H1 (cell line): Measurements from ENCODE around the gene ENDOU. TPM values are rescaled to one million over a fixed set of nuclear protein-coding genes. Genes with fewer than 3 reads are reported as not detected.

Experiments used
- CTCF ChIA-PET: fragments of 300-600 bp; sonication (Branson Sonifier 250); formaldehyde crosslinking; loops from one replicate; lab custom pipeline; 2021; ENCODE audit not compliant: partially characterized antibody; lab: Charles Lee
- POLR2A ChIA-PET: fragments of 300-600 bp; sonication (Branson Sonifier 250); formaldehyde crosslinking; loops from one replicate; lab custom pipeline; 2021; ENCODE audit warnings: inconsistent platforms; ENCODE audit not compliant: partially characterized antibody; lab: Charles Lee
- DNase-seq, 2 experiments: peaks; one replicate each; pipeline versions ENCODE4 v3.0.0 to v3.0.0-alpha.2; 2010 to 2022; ENCODE audit warnings: low spot score in 2 of 2, low read depth in 1 of 2, mixed read lengths in 1 of 2
- FAIRE-seq: peaks from 2 replicates; lab custom pipeline; 2011; peaks lifted over from hg19 to GRCh38; lab: Jason Lieb, UNC
- H2AFZ ChIP-seq: 2 replicates; pipeline ENCODE4 v1.8.1; 2012; ENCODE audit warnings: low read length, inconsistent platforms
- H2AK5ac ChIP-seq: 2 replicates; pipeline ENCODE4 v1.6.1; 2013; ENCODE audit warnings: low read depth, low read length
- H2BK120ac ChIP-seq: replicated peaks from 2 replicates; pipeline ENCODE3; 2013; ENCODE audit warnings: low read depth, low read length, inconsistent platforms
- H2BK12ac ChIP-seq: 2 replicates; pipeline ENCODE4 v1.6.1; 2013; ENCODE audit warnings: low read depth, low read length
- H2BK15ac ChIP-seq: 2 replicates; pipeline ENCODE4 v1.6.1; 2013; ENCODE audit warnings: low read length
- H2BK20ac ChIP-seq: 2 replicates; pipeline ENCODE4 v1.6.1; 2013; ENCODE audit warnings: low read length
- H2BK5ac ChIP-seq: 2 replicates; pipeline ENCODE4 v1.6.1; 2013; ENCODE audit warnings: low read depth, low read length
- H3K14ac ChIP-seq: 2 replicates; pipeline ENCODE4 v1.6.1; 2013; ENCODE audit warnings: inconsistent platforms; ENCODE audit not compliant: insufficient read length
- H3K18ac ChIP-seq: 2 replicates; pipeline ENCODE4 v1.6.1; 2013; ENCODE audit warnings: low read length; ENCODE audit errors: extremely low read depth
- H3K23ac ChIP-seq: 2 replicates; pipeline ENCODE4 v1.6.1; 2013; ENCODE audit warnings: inconsistent platforms; ENCODE audit not compliant: insufficient read length
- H3K23me2 ChIP-seq: 2 replicates; pipeline ENCODE4 v1.6.1; 2013; ENCODE audit warnings: low read depth, low read length
- H3K27ac ChIP-seq: 2 replicates; pipeline ENCODE4 v1.6.1; 2011; ENCODE audit warnings: low read depth, low read length, inconsistent platforms
- H3K27me3 ChIP-seq, 4 experiments: replicated peaks in 1 of 4; 1 replicate in 1 of 4; 2 replicates in 3 of 4; pipeline versions ENCODE4 v1.6.1 to v1.8.1; 2011 to 2013; ENCODE audit warnings: low read length in 3 of 4, mild to moderate bottlenecking in 3 of 4, inconsistent platforms in 2 of 4, mixed read lengths in 2 of 4, moderate library complexity in 1 of 4; ENCODE audit not compliant: control insufficient read depth in 3 of 4, insufficient read depth in 3 of 4; ENCODE audit errors: extremely low read depth in 1 of 4
- H3K36me3 ChIP-seq, 4 experiments: 2 replicates each; pipeline versions ENCODE4 v1.6.1 to v1.8.1; 2011 to 2013; ENCODE audit warnings: mild to moderate bottlenecking in 4 of 4, low read length in 3 of 4, moderate library complexity in 2 of 4, control low read depth in 1 of 4, inconsistent platforms in 1 of 4; ENCODE audit not compliant: insufficient read depth in 4 of 4, control insufficient read depth in 2 of 4
- H3K4ac ChIP-seq: replicated peaks from 2 replicates; pipeline ENCODE3; 2013; ENCODE audit warnings: low read length, low read depth, mixed read lengths, inconsistent platforms; ENCODE audit not compliant: insufficient read length
- H3K4me1 ChIP-seq, 4 experiments: replicated peaks in 1 of 4; 1 replicate in 1 of 4; 2 replicates in 3 of 4; pipeline versions ENCODE4 v1.6.1 to v1.8.1; 2011 to 2013; ENCODE audit warnings: low read length in 3 of 4, inconsistent platforms in 2 of 4, mixed read lengths in 1 of 4; ENCODE audit not compliant: insufficient read depth in 4 of 4, control insufficient read depth in 3 of 4
- H3K4me2 ChIP-seq, 2 experiments: 2 replicates each; pipeline versions ENCODE4 v1.6.1 to v1.8.1; 2011 to 2013; ENCODE audit warnings: low read depth in 2 of 2, low read length in 2 of 2, control low read depth in 1 of 2, inconsistent platforms in 1 of 2, mild to moderate bottlenecking in 1 of 2; ENCODE audit not compliant: insufficient read depth in 1 of 2
- H3K4me3 ChIP-seq, 4 experiments: fragments of 200-600, 300-600 bp in 1 of 4; sonication (generic), shearing (Covaris generic), sonication (Bioruptor Twin) in 1 of 4; 2 replicates each; pipeline versions ENCODE4 v1.5.1 to v1.8.1; 2011 to 2016; ENCODE audit warnings: low read length in 4 of 4, low read depth in 3 of 4, control low read depth in 2 of 4, inconsistent platforms in 2 of 4, mild to moderate bottlenecking in 2 of 4, mixed read lengths in 1 of 4, moderate library complexity in 1 of 4; ENCODE audit not compliant: insufficient read depth in 2 of 4; ENCODE audit errors: extremely low read depth in 1 of 4
- H3K56ac ChIP-seq: replicated peaks from 2 replicates; pipeline ENCODE3; 2013; ENCODE audit warnings: low read depth, mild to moderate bottlenecking, mixed read lengths, low read length, inconsistent platforms; ENCODE audit not compliant: insufficient read length
- H3K79me1 ChIP-seq: 2 replicates; pipeline ENCODE4 v1.6.1; 2013; ENCODE audit warnings: low read depth, low read length, control low read depth
- H3K79me2 ChIP-seq, 2 experiments: 2 replicates each; pipeline versions ENCODE4 v1.6.1 to v1.8.1; 2012 to 2013; ENCODE audit warnings: low read length in 2 of 2, mild to moderate bottlenecking in 2 of 2, inconsistent platforms in 1 of 2; ENCODE audit not compliant: insufficient read depth in 2 of 2, control insufficient read depth in 1 of 2
- H3K9ac ChIP-seq, 4 experiments: replicated peaks in 1 of 4; 1 replicate in 1 of 4; 2 replicates in 3 of 4; pipeline versions ENCODE4 v1.6.1 to v1.8.1; 2011 to 2013; ENCODE audit warnings: low read depth in 3 of 4, low read length in 3 of 4, control low read depth in 2 of 4, mild to moderate bottlenecking in 2 of 4, moderate library complexity in 2 of 4, inconsistent platforms in 1 of 4; ENCODE audit errors: extremely low read depth in 1 of 4
- H3K9me3 ChIP-seq, 2 experiments: 2 replicates each; pipeline versions ENCODE4 v1.6.1 to v1.8.1; 2012 to 2013; ENCODE audit warnings: mild to moderate bottlenecking in 2 of 2, moderate library complexity in 2 of 2, control low read depth in 1 of 2, inconsistent platforms in 1 of 2, low read depth in 1 of 2, low read length in 1 of 2, mixed read lengths in 1 of 2; ENCODE audit not compliant: insufficient read depth in 2 of 2
- H4K20me1 ChIP-seq, 2 experiments: replicated peaks in 1 of 2; 2 replicates each; pipeline versions ENCODE3 to v1.8.1; 2011 to 2013; ENCODE audit warnings: inconsistent platforms in 2 of 2, low read length in 2 of 2, mild to moderate bottlenecking in 1 of 2; ENCODE audit not compliant: insufficient read depth in 2 of 2, control insufficient read depth in 1 of 2
- H4K5ac ChIP-seq: 2 replicates; pipeline ENCODE4 v1.6.1; 2013; ENCODE audit warnings: low read length, low read depth, mixed read lengths, inconsistent platforms; ENCODE audit not compliant: insufficient read length
- H4K8ac ChIP-seq: 2 replicates; pipeline ENCODE4 v1.8.0; 2013; ENCODE audit warnings: mild to moderate bottlenecking, moderate library complexity, low read length, inconsistent platforms; ENCODE audit not compliant: insufficient read depth; ENCODE audit errors: extremely low read depth
- H4K91ac ChIP-seq: replicated peaks from 2 replicates; pipeline ENCODE3; 2013; ENCODE audit warnings: low read length, mixed read lengths, inconsistent platforms; ENCODE audit not compliant: insufficient read length
- SRF ChIP-seq: IDR thresholded peaks from 2 replicates; pipeline ENCODE4 v1.6.1; 2011; ENCODE audit warnings: mild to moderate bottlenecking, low read depth, low read length, moderate library complexity
- TBP ChIP-seq: IDR thresholded peaks from 2 replicates; pipeline ENCODE4 v1.6.1; 2011; ENCODE audit warnings: low read depth, low read length, improper control_type of control experiment
- WGBS, 2 experiments: shearing (Covaris generic) in 1 of 2; methylation state at CpG; one replicate each; pipeline versions ENCODE4 v1.1.6 to v1.1.7; 2013 to 2015; ENCODE audit warnings: low lambda C conversion rate in 2 of 2, mixed read lengths in 2 of 2, inconsistent platforms in 1 of 2, low coverage in 1 of 2, missing lambda C conversion rate in 1 of 2; ENCODE audit not compliant: insufficient replicate concordance in 2 of 2, insufficient coverage in 1 of 2, insufficient read length in 1 of 2; ENCODE audit errors: extremely low coverage in 1 of 2, missing lambda C conversion rate in 1 of 2; 5-methylcytosine and 5-hydroxymethylcytosine counted together
- long read RNA-seq, 2 experiments: library from RNA in 1 of 2; library from capped mRNA in 1 of 2; stranded (forward); transcript quantifications; one replicate each; pipeline ENCODE4 v2.0.0, GENCODE V29; 2021; ENCODE audit warnings: inconsistent platforms in 1 of 2
- polyA minus RNA-seq, 3 experiments: library from RNA; depleted of rRNA, polyadenylated mRNA; stranded (reverse); fragments of >200 nt; gene quantifications; 1 replicate in 2 of 3; 2 replicates in 1 of 3; pipeline ENCODE4 v1.2.3, GENCODE V29; 2011
- polyA plus RNA-seq, 7 experiments: library from polyadenylated mRNA; depleted of rRNA in 3 of 7; stranded (reverse) in 5 of 7; unstranded in 2 of 7; fragments of >200 nt in 5 of 7; fragments of 200-250 nt in 2 of 7; gene quantifications; 1 replicate in 5 of 7; 2 replicates in 1 of 7; 4 replicates in 1 of 7; pipeline versions ENCODE4 v1.2.1 to v1.2.3, GENCODE V29; 2011 to 2013; ENCODE audit warnings: missing spikeins in 2 of 7, mixed read lengths in 2 of 7
- total RNA-seq: library from RNA; stranded (reverse); fragmentation: NEBNext Ultra II Directional; extraction: Animal tissue kit (Norgen Biotek cat#: 25700); gene quantifications from 2 replicates; pipeline ENCODE4 v1.2.1, GENCODE V29; 2021

Gene ENDOU, protein sequence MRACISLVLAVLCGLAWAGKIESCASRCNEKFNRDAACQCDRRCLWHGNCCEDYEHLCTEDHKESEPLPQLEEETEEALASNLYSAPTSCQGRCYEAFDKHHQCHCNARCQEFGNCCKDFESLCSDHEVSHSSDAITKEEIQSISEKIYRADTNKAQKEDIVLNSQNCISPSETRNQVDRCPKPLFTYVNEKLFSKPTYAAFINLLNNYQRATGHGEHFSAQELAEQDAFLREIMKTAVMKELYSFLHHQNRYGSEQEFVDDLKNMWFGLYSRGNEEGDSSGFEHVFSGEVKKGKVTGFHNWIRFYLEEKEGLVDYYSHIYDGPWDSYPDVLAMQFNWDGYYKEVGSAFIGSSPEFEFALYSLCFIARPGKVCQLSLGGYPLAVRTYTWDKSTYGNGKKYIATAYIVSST
- total RNA-seq (not detected in 2 replicates), polyA plus RNA-seq (2011; rRNA removed) (not detected in 2 replicates), polyA minus RNA-seq (2011; rRNA and poly(A)+ RNA removed) (0.29 TPM in 1 of 2 replicates, not detected in the other)
- not detected for polyA plus RNA-seq (2011; cell fraction: cytosol; rRNA removed)
- polyA plus RNA-seq (2011; cell fraction: nucleus; rRNA removed), result not detected
- polyA plus RNA-seq (2012, experiment 1 of 2), result not detected in 4 replicates
- not detected for polyA plus RNA-seq (2012, experiment 2 of 2)
- not detected for polyA plus RNA-seq (2013, experiment 1 of 2)
- not detected for polyA plus RNA-seq (2013, experiment 2 of 2)
- not detected for polyA minus RNA-seq (2011; cell fraction: cytosol; rRNA and poly(A)+ RNA removed)
- polyA minus RNA-seq (2011; cell fraction: nucleus; rRNA and poly(A)+ RNA removed), result not detected
- long read RNA-seq, experiment 1, result 0 reads
- long read RNA-seq, experiment 2, result 0 reads

DNA sequence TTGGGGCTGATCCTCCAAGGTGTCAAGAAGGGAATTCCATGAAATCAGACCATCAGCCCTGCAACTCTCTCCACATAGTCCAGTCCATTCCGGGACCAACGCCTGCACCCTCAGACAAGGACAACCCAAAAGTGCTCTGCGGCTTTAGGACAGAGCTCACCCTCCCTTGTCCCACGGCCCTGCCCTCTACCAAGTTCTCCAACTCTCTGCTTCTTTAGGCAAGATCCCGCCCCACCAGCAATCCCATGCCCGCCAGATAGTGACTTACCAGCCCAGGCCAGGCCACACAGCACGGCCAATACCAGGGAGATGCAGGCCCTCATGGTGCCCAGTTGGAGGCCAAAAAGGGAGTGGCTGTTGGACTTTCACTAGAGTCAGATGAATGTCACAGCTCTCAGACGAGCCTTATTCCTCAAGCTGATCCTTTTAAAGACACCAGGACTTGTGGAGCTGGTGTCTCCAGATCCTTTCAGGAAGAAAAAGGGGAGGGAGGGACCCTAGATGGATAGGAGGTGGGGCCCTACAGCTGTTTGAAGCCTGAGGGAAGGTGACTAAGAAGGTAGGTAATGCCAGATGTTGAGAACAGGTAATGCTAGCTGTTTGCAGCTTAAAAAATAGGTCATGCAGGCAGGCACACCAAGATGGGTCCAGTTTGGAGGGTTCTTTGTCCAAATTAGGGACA lies at the start of gene ENDOU:
Gene ENDOU, minus strand, starts transcription at position 400 of the 682 bp plus-strand sequence. Its CDS starts 77 bp downstream, at position 323.
- Histone ChIP-seq H3K14ac (no peak within 1 kb of the TSS), H4K5ac (no peak within 1 kb of the TSS), H2AFZ (no peak within 1 kb of the TSS), H3K23ac (no peak within 1 kb of the TSS), H3K4me1 (no peaks in the 10 kb centered on the region), H3K4me3 (no peak within 1 kb of the TSS), H2AK5ac (no peak within 1 kb of the TSS), H3K23me2 (no peaks in the 10 kb centered on the region), H2BK120ac (no peak within 1 kb of the TSS), H2BK5ac (no peak within 1 kb of the TSS), H3K4ac (no peak within 1 kb of the TSS), H2BK12ac (no peak within 1 kb of the TSS), H3K9me3 (no peaks in the 10 kb centered on the region), H3K9ac (no peak within 1 kb of the TSS), H3K56ac (no peak within 1 kb of the TSS), H3K79me2 (no peaks in the 10 kb centered on the region), H4K8ac (no peak within 1 kb of the TSS), H3K18ac (no peak within 1 kb of the TSS), H3K4me2 (no peak within 1 kb of the TSS), H3K27me3 (no peaks in the 10 kb centered on the region), H3K79me1 (no peaks in the 10 kb centered on the region), H2BK20ac (no peak within 1 kb of the TSS), H2BK15ac (no peak within 1 kb of the TSS), H4K91ac (no peak within 1 kb of the TSS), H3K27ac (no peak within 1 kb of the TSS), H4K20me1 (no peaks in the 10 kb centered on the region), H3K36me3 (no peaks in the 10 kb centered on the region)
- 89% methylated on average over 8 of the region's 8 CpGs; no CpG with 5 or more reads in 1 of the 2 experiments for WGBS, 2 experiments
- POLR2A ChIA-PET, result interaction anchor here (1.0 to 2.6 kb wide), 4 partner anchors 11 to 41 kb away, joined by 3 to 10 read pairs (median 3); no protein-coding TSS in a partner anchor
- CTCF ChIA-PET, result interaction anchor here (1.3 to 64.6 kb wide), 6 partner anchors 11 to 112 kb away, joined by 4 to 2442 read pairs (median 235); partner anchors contain the start of genes RAPGEF3 and SLC48A1
- FAIRE-seq, result no peak
- no peak for DNase-seq
- no peak for TF ChIP-seq TBP
- no peak for TF ChIP-seq SRF
